Adipocyte (in vitro differentiated cells): ENCODE data around the gene HS1BP3.

Experiments
- DNase-seq: peaks from one replicate; pipeline ENCODE4 v3.0.0-alpha.2; 2015; ENCODE audit warnings: low read depth
- H3K27me3 ChIP-seq: replicated peaks from 2 replicates; pipeline ENCODE4 v1.7.0; 2013; ENCODE audit warnings: mild to moderate bottlenecking, low read length, moderate library complexity; ENCODE audit not compliant: control insufficient read depth, insufficient read depth
- H3K36me3 ChIP-seq: 2 replicates; pipeline ENCODE4 v1.7.0; 2013; ENCODE audit warnings: low read length, mild to moderate bottlenecking, moderate library complexity; ENCODE audit not compliant: control insufficient read depth, insufficient read depth, severe bottlenecking
- H3K4me1 ChIP-seq: 2 replicates; pipeline ENCODE4 v1.7.0; 2013; ENCODE audit warnings: mild to moderate bottlenecking, low read length, moderate library complexity; ENCODE audit not compliant: control insufficient read depth, insufficient read depth
- H3K4me3 ChIP-seq: 2 replicates; pipeline ENCODE4 v1.7.0; 2013; ENCODE audit warnings: mild to moderate bottlenecking, low read length, moderate library complexity
- H3K9ac ChIP-seq: 2 replicates; pipeline ENCODE4 v1.7.0; 2013; ENCODE audit warnings: mild to moderate bottlenecking, low read length, moderate library complexity
- H3K9me3 ChIP-seq: 2 replicates; pipeline ENCODE4 v1.7.0; 2013; ENCODE audit warnings: mild to moderate bottlenecking, low read length, moderate library complexity; ENCODE audit not compliant: control insufficient read depth

HS1BP3 gene

DNA sequence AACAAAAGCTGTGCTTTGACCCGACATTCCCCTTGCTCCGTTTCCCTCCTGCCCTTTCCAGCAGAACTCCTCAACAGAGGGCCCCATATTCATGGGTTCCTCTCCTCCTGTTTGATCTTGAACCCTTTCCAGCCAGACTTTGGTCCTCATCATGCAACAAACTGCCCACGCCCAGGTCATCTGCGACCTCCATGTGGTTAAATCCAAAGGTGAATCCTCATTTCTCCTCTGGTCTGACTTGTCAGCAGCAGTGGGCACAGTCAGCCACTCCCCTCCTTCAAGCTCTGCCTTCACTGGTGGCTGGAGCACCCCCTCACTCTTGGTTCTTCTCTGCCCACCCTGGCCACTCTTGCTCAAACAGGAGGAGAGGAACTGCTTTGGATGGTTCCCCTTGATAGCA lies 2.7 kb downstream of the HS1BP3 start:
- no peak for DNase-seq

DNA sequence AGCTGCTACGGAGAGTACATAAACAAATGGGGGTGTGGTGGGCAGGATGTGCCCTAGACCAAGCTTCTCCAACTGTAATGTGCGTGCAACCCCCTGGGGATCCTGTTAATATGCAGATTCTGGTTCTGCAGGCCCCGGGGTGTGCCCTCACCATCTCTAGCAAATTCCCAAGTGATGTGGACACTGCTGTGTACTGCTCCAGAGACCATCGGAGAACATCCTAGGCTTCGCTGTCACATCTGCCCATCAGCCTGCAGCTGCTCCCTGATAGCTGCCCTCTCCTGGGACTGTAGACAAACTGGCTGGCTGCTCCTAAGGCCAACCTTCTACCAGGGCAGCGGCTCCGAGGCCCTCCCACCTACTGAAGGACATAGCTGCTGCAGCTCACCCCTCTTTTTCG lies 3.2 kb downstream of the HS1BP3 start:
- Histone ChIP-seq H3K36me3 (peaks cover 16% of the 10 kb centered on the region), H3K4me1 (peaks cover 14% of the 10 kb centered on the region), H3K4me3 (no peak overlapping the region), H3K9me3 (no peaks in the 10 kb centered on the region), H3K27me3 (no peaks in the 10 kb centered on the region), H3K9ac (no peak overlapping the region)
- DNase-seq = no peak

More for the DNA sequence above, 2.7 kb downstream of the HS1BP3 start:
- Histone ChIP-seq H3K9ac (no peak overlapping the region), H3K4me1 (peaks cover 14% of the 10 kb centered on the region), H3K27me3 (no peaks in the 10 kb centered on the region), H3K9me3 (no peaks in the 10 kb centered on the region), H3K36me3 (peaks cover 16% of the 10 kb centered on the region), H3K4me3 (no peak overlapping the region)

- Histone ChIP-seq H3K27me3 (no peaks in the 10 kb centered on the region), H3K9ac (no peak overlapping the region), H3K9me3 (no peaks in the 10 kb centered on the region), H3K36me3 (peaks cover 16% of the 10 kb centered on the region), H3K4me3 (no peak overlapping the region), H3K4me1 (peaks cover 15% of the 10 kb centered on the region)
- no peak for DNase-seq
These were observed 3.7 kb downstream of the HS1BP3 start for GRCh38 chr2:20647211-20647610.

- H3K27me3 ChIP-seq = no peaks in the 10 kb centered on the region
- H3K4me3 ChIP-seq = no peak overlapping the region
- H3K4me1 ChIP-seq = peaks cover 20% of the 10 kb centered on the region
- DNase-seq = no peak
- H3K9ac ChIP-seq = no peak overlapping the region
- H3K9me3 ChIP-seq = no peaks in the 10 kb centered on the region
- peaks cover 16% of the 10 kb centered on the region for H3K36me3 ChIP-seq
These were observed 4.5 kb downstream of the HS1BP3 start for GRCh38 chr2:20646446-20646845.

DNA sequence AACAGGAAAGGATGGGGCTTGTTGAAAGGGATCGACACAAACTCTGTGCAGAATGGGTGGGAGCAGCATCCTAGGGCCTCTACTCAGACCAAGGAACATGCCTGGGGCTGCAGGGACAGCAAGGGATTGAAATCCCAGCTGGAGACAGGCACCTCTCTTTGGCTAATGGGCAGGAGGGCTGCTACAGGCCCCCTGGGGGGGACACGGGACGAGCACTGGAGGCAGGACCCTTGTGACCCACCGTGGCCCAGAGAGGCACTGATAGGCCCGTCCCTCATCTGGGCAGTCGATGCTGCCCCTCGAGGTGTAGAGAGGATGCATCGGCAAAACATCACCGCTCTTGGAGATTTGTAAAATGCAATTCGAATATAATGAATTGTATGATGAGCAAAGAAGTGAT lies 5.1 kb downstream of the HS1BP3 start:
- Histone ChIP-seq H3K9me3 (no peaks in the 10 kb centered on the region), H3K9ac (no peak overlapping the region), H3K27me3 (no peaks in the 10 kb centered on the region), H3K36me3 (peaks cover 16% of the 10 kb centered on the region), H3K4me3 (no peak overlapping the region), H3K4me1 (peaks cover 22% of the 10 kb centered on the region)
- DNase-seq = no peak

- Histone ChIP-seq H3K9ac (no peak overlapping the region), H3K4me1 (peaks cover 22% of the 10 kb centered on the region)
These were observed 5.6 kb downstream of the HS1BP3 start for GRCh38 chr2:20645301-20645701.

GRCh38 chr2:20643826-20644225 lies 7.1 kb downstream of the HS1BP3 start:
- DNase-seq = no peak
- no peak overlapping the region for H3K9ac ChIP-seq
- H3K27me3 ChIP-seq = no peaks in the 10 kb centered on the region
- H3K9me3 ChIP-seq = no peaks in the 10 kb centered on the region
- peaks cover 12% of the 10 kb centered on the region for H3K4me1 ChIP-seq
- no peak overlapping the region for H3K4me3 ChIP-seq
- peaks cover 24% of the 10 kb centered on the region for H3K36me3 ChIP-seq

More at GRCh38 chr2:20645301-20645701, 5.6 kb downstream of the HS1BP3 start:
- DNase-seq = no peak
- Histone ChIP-seq H3K36me3 (peaks cover 16% of the 10 kb centered on the region), H3K9me3 (no peaks in the 10 kb centered on the region), H3K4me3 (no peak overlapping the region), H3K27me3 (no peaks in the 10 kb centered on the region)

DNA sequence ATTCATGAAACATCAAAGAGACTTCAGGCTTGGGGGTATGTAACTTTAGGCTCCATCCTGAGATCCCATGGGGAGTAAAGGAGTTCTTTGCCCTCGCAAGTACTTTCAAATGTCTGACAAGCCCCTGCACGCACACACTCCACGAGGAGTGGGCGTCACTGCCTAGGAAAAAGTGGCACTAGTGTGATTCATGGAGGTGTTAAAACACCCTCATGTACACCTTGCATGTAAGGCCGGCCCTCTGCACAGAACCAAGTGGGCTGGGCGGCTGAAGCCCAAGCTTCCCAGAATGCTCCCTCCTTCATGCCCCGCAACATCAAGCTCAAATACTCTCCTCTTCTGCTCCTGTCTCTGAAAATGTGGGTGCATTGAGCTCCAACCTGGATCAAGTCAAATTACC lies 7.8 kb downstream of the HS1BP3 start:
- H3K36me3 ChIP-seq = peaks cover 28% of the 10 kb centered on the region
- peaks cover 12% of the 10 kb centered on the region for H3K4me1 ChIP-seq
- DNase-seq = no peak

DNA sequence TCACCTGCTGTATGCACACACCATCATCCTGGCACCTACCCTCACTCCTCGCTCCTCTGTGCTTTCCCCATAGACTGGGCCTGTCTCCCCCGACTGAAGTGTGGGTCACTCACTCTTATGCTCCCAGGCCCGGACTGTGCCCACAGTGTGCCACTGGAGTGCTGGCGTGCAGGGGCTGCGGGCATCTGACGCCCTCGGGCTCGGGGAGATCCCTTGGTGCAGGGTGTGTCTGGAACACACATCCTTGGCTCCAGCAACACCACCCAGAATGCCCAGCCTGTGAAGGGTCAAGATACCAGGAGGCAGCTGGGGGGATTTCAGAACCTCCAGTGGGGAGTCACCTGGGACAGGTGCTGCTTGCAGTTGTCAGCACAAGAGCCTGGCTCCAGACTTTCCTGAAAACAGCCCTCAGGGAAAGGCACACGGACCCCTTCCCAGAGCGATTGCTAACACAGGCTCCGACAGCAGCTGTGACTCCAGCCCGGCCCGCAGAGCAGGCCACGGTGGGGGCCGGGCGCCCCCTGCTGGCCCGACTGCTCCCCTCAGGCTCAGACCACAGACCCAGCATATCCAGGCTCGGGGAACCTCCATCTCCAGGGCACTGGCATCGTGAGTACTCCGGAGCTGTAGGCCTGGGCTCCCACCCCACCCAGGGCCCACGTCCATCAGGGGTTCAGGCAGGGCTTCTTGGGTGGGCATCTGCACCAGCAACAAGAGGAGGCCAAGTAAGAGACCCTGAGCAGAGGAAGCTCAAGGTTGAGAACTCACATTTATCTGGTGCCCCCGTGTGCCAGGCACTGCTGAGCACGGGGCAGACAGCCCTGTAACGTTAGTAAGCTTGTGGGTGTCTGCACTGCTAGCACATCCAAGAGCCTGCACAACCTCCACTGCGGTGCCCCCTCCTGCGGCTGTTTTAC lies 8.6 kb downstream of the HS1BP3 start:
- no peaks in the 10 kb centered on the region for H3K27me3 ChIP-seq
- DNase-seq = peak; percentile 83

More for the DNA sequence above, 7.8 kb downstream of the HS1BP3 start:
- no peaks in the 10 kb centered on the region for H3K9me3 ChIP-seq
- H3K9ac ChIP-seq = no peak overlapping the region
- no peaks in the 10 kb centered on the region for H3K27me3 ChIP-seq
- no peak overlapping the region for H3K4me3 ChIP-seq

DNA sequence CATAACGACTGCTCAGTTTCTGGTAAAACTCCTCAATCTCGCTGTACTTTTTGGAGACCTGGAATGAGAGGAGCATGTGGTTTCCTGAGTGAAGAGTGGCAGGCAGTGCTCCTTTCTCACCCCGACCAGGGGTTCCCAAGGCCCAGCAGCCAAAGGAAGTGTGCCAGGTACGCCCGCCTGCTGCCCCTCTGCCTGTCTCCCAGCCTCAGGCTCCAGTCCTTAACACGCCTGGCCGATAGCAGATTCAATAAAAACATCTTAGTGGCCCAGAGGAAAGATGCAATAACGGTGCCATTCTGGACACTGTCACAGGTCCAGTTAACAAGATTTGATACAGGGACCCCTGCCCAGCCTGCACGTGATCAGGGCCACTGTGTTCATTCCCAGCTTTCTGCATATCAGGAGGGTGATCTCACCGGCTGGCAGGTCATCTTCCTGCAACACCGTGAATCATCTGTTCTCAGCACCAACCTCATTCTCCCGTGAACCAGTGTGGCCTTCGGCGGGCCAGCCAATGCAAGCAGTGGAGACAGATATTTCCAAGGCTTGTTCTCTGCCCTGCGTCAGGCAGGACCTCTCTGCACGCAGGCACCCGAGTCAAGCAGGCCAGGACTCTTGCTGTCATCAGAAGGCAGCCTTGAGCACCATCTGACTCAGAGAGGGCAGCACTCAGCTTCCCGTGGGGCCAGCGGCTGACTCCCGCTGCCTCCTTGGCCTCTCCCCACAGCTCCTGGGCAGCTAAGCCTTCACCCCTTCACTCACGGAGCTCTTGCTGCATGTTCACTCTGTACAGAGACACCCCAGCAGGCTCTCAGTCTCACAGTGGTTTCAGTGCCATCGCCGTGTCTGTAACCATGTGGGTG lies 9.5 kb downstream of the HS1BP3 start:
- Histone ChIP-seq H3K27me3 (no peaks in the 10 kb centered on the region), H3K4me3 (no peak overlapping the region), H3K4me1 (peaks cover 14% of the 10 kb centered on the region), H3K9ac (no peak overlapping the region), H3K36me3 (peaks cover 36% of the 10 kb centered on the region), H3K9me3 (no peaks in the 10 kb centered on the region)
- DNase-seq = no peak

More for the DNA sequence above, 8.6 kb downstream of the HS1BP3 start:
- peaks cover 12% of the 10 kb centered on the region for H3K4me1 ChIP-seq
- H3K36me3 ChIP-seq = peaks cover 34% of the 10 kb centered on the region
- no peak overlapping the region for H3K4me3 ChIP-seq
- H3K9me3 ChIP-seq = no peaks in the 10 kb centered on the region
- peak overlapping the region; percentile 32 for H3K9ac ChIP-seq
